AG04450 (cell line): ENCODE measurements around the gene TSHZ1. TPM values are rescaled to one million over a fixed set of nuclear protein-coding genes. Genes with fewer than 3 reads are reported as not detected.

Source experiments
- CTCF ChIA-PET: fragments of 300-600, 350-600 bp; formaldehyde crosslinking; extraction: SDS; loops from one replicate; lab custom pipeline; 2022; ENCODE audit warnings: antibody characterized with exemption, inconsistent platforms; lab: Charles Lee
- POLR2A ChIA-PET: fragments of 350-600 bp; formaldehyde crosslinking; extraction: SDS; loops from one replicate; lab custom pipeline; 2021; ENCODE audit warnings: antibody characterized with exemption, inconsistent platforms; lab: Yijun Ruan, JAX
- DNase-seq: peaks from one replicate; pipeline ENCODE4 v3.0.0-alpha.2; 2011; ENCODE audit warnings: low read depth, low spot score
- H3K27ac ChIP-seq: one replicate; pipeline ENCODE4 v1.5.1; 2012; ENCODE audit warnings: low read depth, low read length, control low read depth
- H3K27me3 ChIP-seq: one replicate; pipeline ENCODE4 v1.6.0; 2012; ENCODE audit warnings: low read length; ENCODE audit not compliant: control insufficient read depth, insufficient read depth
- H3K4me3 ChIP-seq: 2 replicates; pipeline ENCODE4 v1.5.1; 2011; ENCODE audit warnings: mild to moderate bottlenecking, low read depth, low read length, control low read depth
- H3K9me3 ChIP-seq: 2 replicates; pipeline ENCODE4 v1.5.1; 2012; ENCODE audit warnings: low read length; ENCODE audit not compliant: control insufficient read depth, insufficient read depth
- CTCF ChIP-seq: IDR thresholded peaks from 2 replicates; pipeline ENCODE4 v1.5.1; 2011; ENCODE audit warnings: low read depth, low read length, control low read depth, inconsistent platforms
- polyA plus RNA-seq: library from polyadenylated mRNA; depleted of rRNA; stranded (reverse); fragments of >200 nt; gene quantifications from 2 replicates; pipeline ENCODE4 v1.2.3, GENCODE V29; 2011

The TSHZ1 gene
- polyA plus RNA-seq, 1 experiment, result 3.9 TPM

GRCh38 chr18:75209129-75209950 is 1.3 kb upstream of the TSHZ1 start, which contains the start of gene PTGR3:
Gene PTGR3, minus strand, starts transcription at chr18:75209139. Its CDS starts 81 bp downstream, at chr18:75209058.
- no peak for DNase-seq
- Histone ChIP-seq H3K27me3 (peaks cover 2% of the 10 kb centered on the region), H3K4me3 (peak within 1 kb of the TSS; percentile 87), H3K9me3 (no peaks in the 10 kb centered on the region; the same call in 1 of the 2 replicates), H3K27ac (peak within 1 kb of the TSS; percentile 75)
- no peak for TF ChIP-seq CTCF
- ChIA-PET CTCF (no interaction called here), POLR2A (interaction anchor here (0.6 to 0.7 kb wide), 2 partner anchors 41 to 620 kb away, joined by 3 read pairs; no protein-coding TSS in a partner anchor)

DNA sequence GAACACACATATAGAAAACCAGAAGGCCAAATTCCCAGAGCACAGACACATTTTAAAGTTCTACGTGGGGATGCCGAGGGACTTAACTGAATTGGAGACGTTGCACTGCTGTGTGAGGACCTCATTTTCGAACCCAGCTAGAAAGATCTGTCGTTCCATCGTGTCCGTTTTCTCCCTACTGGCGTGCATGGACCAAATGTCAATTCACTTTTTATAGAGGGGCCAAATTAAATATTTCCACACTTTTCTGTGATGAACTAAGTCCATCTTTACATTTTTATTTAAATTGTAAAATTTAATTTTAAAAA is 692 bp upstream of the TSHZ1 start:
- no peak for TF ChIP-seq CTCF
- ChIA-PET POLR2A (interaction anchor here (0.8 kb wide), 1 partner anchor 14 kb away, joined by 3 read pairs; no protein-coding TSS in a partner anchor), CTCF (no interaction called here)
- peak overlapping the region; percentile 87 for H3K4me3 ChIP-seq
- DNase-seq, result no peak
- no peaks in the 10 kb centered on the region; the same call in 1 of the 2 replicates for H3K9me3 ChIP-seq
- peak overlapping the region; percentile 55 for H3K27ac ChIP-seq
- peaks cover 1% of the 10 kb centered on the region for H3K27me3 ChIP-seq

GRCh38 chr18:75211002-75211621 is 515 bp downstream of the TSHZ1 start:
- Histone ChIP-seq H3K4me3 (peak overlapping the region; percentile 87), H3K9me3 (no peaks in the 10 kb centered on the region; the same call in 1 of the 2 replicates), H3K27me3 (no peaks in the 10 kb centered on the region), H3K27ac (peak overlapping the region; percentile 31)
- DNase-seq, result no peak
- ChIA-PET POLR2A (interaction anchor here (0.9 kb wide), 1 partner anchor 175 kb away, joined by 3 read pairs; no protein-coding TSS in a partner anchor), CTCF (interaction anchor here (0.6 kb wide), 1 partner anchor 434 kb away, joined by 5 read pairs; no protein-coding TSS in a partner anchor)
- TF ChIP-seq CTCF, result no peak

DNA sequence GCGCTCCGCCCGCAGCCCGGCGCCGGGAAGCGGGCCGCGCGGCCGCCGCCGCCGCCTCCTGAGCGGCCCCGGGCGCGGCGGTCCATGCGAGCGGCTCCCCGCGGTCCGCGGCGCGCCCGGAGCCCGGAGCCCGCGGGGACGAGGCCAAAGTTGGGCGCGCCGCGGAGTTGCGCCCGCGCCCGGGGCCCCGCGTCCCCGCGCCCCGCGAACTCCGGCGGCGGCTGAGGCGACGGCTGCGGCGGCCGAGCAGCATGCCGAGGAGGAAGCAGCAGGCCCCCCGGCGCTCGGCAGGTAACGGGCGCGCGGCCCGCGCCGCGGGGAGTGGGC is 992 bp downstream of the TSHZ1 start:
- Histone ChIP-seq H3K27ac (no peak overlapping the region), H3K4me3 (peak overlapping the region; percentile 68), H3K27me3 (no peaks in the 10 kb centered on the region), H3K9me3 (no peaks in the 10 kb centered on the region; the same call in 1 of the 2 replicates)
- ChIA-PET CTCF (no interaction called here), POLR2A (no interaction called here)
- no peak for TF ChIP-seq CTCF
- no peak for DNase-seq
